IMR-90 (cell line): Measurements from ENCODE around the gene TTC21B. TPM values are rescaled to one million over a fixed set of nuclear protein-coding genes. Genes with fewer than 3 reads are reported as not detected.

Source experiments
- ATAC-seq: fragments of 200-7000 bp; cut with Tn5 transposase; 2 replicates; pipeline ENCODE4 v1.9.1; 2020; ENCODE audit warnings: low read depth, mild to moderate bottlenecking, moderate library complexity
- BruUV-seq: library from RNA; stranded (reverse); fragments of 400-500 nt; replicated peaks from 2 replicates; lab custom pipeline; 2021; lab: Mats Ljungman, UMichigan
- CTCF ChIA-PET: fragments of 300-600 bp; formaldehyde crosslinking; extraction: SDS; loops from one replicate; lab custom pipeline; 2021; ENCODE audit warnings: antibody characterized with exemption; lab: Yijun Ruan, JAX
- POLR2A ChIA-PET: fragments of 300-600 bp; sonication (Branson Sonifier 250); formaldehyde crosslinking; loops from one replicate; lab custom pipeline; 2022; ENCODE audit warnings: antibody characterized with exemption; ENCODE audit not compliant: unreplicated experiment; lab: Charles Lee
- DNase-seq: peaks from one replicate; pipeline ENCODE4 v3.0.0; 2013
- H2AFZ ChIP-seq: replicated peaks from 2 replicates; pipeline ENCODE3; 2013; ENCODE audit warnings: low read length, mild to moderate bottlenecking; ENCODE audit not compliant: poor library complexity
- H2AK5ac ChIP-seq: 2 replicates; pipeline ENCODE4 v1.6.1; 2013; ENCODE audit warnings: low read depth, low read length, inconsistent platforms
- H2AK9ac ChIP-seq: replicated peaks from 2 replicates; pipeline ENCODE3; 2013; ENCODE audit warnings: mild to moderate bottlenecking, low read depth, low read length, moderate library complexity; ENCODE audit not compliant: poor library complexity
- H2BK120ac ChIP-seq: 2 replicates; pipeline ENCODE4 v1.6.1; 2013; ENCODE audit warnings: low read depth, low read length, inconsistent platforms
- H2BK15ac ChIP-seq: 3 replicates; pipeline ENCODE4 v1.6.1; 2013; ENCODE audit warnings: low read depth, low read length, inconsistent platforms
- H2BK20ac ChIP-seq: 2 replicates; pipeline ENCODE4 v1.6.1; 2013; ENCODE audit warnings: low read depth, mild to moderate bottlenecking, inconsistent platforms, low read length, moderate library complexity
- H2BK5ac ChIP-seq: 2 replicates; pipeline ENCODE4 v1.6.1; 2013; ENCODE audit warnings: mild to moderate bottlenecking, low read depth, low read length, inconsistent platforms; ENCODE audit not compliant: poor library complexity, severe bottlenecking
- H3K14ac ChIP-seq: replicated peaks from 2 replicates; pipeline ENCODE4 v1.6.1; 2013; ENCODE audit warnings: low read depth, low read length, inconsistent platforms
- H3K18ac ChIP-seq: 2 replicates; pipeline ENCODE4 v1.6.1; 2013; ENCODE audit warnings: low read depth, low read length, control low read depth
- H3K23ac ChIP-seq: 2 replicates; pipeline ENCODE4 v1.6.1; 2013; ENCODE audit warnings: low read depth, low read length, inconsistent platforms
- H3K27ac ChIP-seq: 2 replicates; pipeline ENCODE4 v1.5.1; 2013; ENCODE audit warnings: mild to moderate bottlenecking, control low read depth, low read length; ENCODE audit not compliant: insufficient read depth
- H3K27me3 ChIP-seq: 2 replicates; pipeline ENCODE4 v1.6.1; 2013; ENCODE audit warnings: low read length; ENCODE audit not compliant: control insufficient read depth, insufficient read depth
- H3K36me3 ChIP-seq: 2 replicates; pipeline ENCODE4 v1.6.1; 2013; ENCODE audit warnings: low read length, mixed read lengths; ENCODE audit not compliant: control insufficient read depth, insufficient read depth
- H3K4ac ChIP-seq: 2 replicates; pipeline ENCODE4 v1.6.1; 2013; ENCODE audit warnings: low read depth, low read length, inconsistent platforms
- H3K4me1 ChIP-seq: 2 replicates; pipeline ENCODE4 v1.6.1; 2013; ENCODE audit warnings: low read length, mixed read lengths; ENCODE audit not compliant: control insufficient read depth, insufficient read depth
- H3K4me2 ChIP-seq: 2 replicates; pipeline ENCODE4 v1.6.1; 2013; ENCODE audit warnings: low read depth, mild to moderate bottlenecking, control low read depth, low read length, moderate library complexity
- H3K4me3 ChIP-seq: 2 replicates; pipeline ENCODE4 v1.5.1; 2013; ENCODE audit warnings: low read depth, mild to moderate bottlenecking, control low read depth, low read length, moderate library complexity; ENCODE audit not compliant: insufficient read depth
- H3K56ac ChIP-seq: 2 replicates; pipeline ENCODE4 v1.6.1; 2013; ENCODE audit warnings: low read length, inconsistent platforms; ENCODE audit not compliant: insufficient read depth; ENCODE audit errors: extremely low read depth
- H3K79me1 ChIP-seq, 2 experiments: 2 replicates each; pipeline ENCODE4 v1.6.1; 2013; ENCODE audit warnings: low read length in 2 of 2, inconsistent platforms in 1 of 2, low read depth in 1 of 2
- H3K9ac ChIP-seq: 2 replicates; pipeline ENCODE4 v1.6.1; 2013; ENCODE audit warnings: low read depth, low read length, control low read depth
- H3K9me1 ChIP-seq: 2 replicates; pipeline ENCODE4 v1.6.1; 2013; ENCODE audit warnings: low read length, inconsistent platforms; ENCODE audit not compliant: insufficient read depth
- H3K9me3 ChIP-seq: 2 replicates; pipeline ENCODE4 v1.6.1; 2013; ENCODE audit warnings: low read length; ENCODE audit not compliant: control insufficient read depth, insufficient read depth
- H4K20me1 ChIP-seq: 2 replicates; pipeline ENCODE4 v1.6.1; 2013; ENCODE audit warnings: low read length, inconsistent platforms; ENCODE audit not compliant: insufficient read depth
- H4K5ac ChIP-seq: 2 replicates; pipeline ENCODE4 v1.6.1; 2013; ENCODE audit warnings: mild to moderate bottlenecking, low read depth, low read length, control low read depth
- H4K8ac ChIP-seq, 2 experiments: 2 replicates each; pipeline ENCODE4 v1.6.1; 2013; ENCODE audit warnings: low read depth in 2 of 2, low read length in 2 of 2, control low read depth in 1 of 2, inconsistent platforms in 1 of 2
- H4K91ac ChIP-seq: 2 replicates; pipeline ENCODE4 v1.6.1; 2013; ENCODE audit warnings: low read depth, low read length, inconsistent platforms; ENCODE audit not compliant: insufficient read depth
- FOS ChIP-seq: fragments of 150-350 bp; IDR thresholded peaks from 2 replicates; pipeline ENCODE4 v1.6.1; 2016; ENCODE audit warnings: low read depth, low read length
- MAZ ChIP-seq: IDR thresholded peaks from 2 replicates; pipeline ENCODE4 v1.6.1; 2012; ENCODE audit warnings: low read depth, mild to moderate bottlenecking, low read length, improper control_type of control experiment, moderate library complexity, borderline replicate concordance
- RCOR1 ChIP-seq: IDR thresholded peaks from 2 replicates; pipeline ENCODE4 v1.6.1; 2012; ENCODE audit warnings: mild to moderate bottlenecking, low read length, improper control_type of control experiment; ENCODE audit not compliant: insufficient replicate concordance
- WGBS, 2 experiments: methylation state at CpG; one replicate each; pipeline versions ENCODE4 v1.1.5 to v1.1.7; 2013; ENCODE audit warnings: missing lambda C conversion rate in 2 of 2; ENCODE audit not compliant: insufficient read length in 1 of 2; ENCODE audit errors: extremely low coverage in 2 of 2; 5-methylcytosine and 5-hydroxymethylcytosine counted together
- dilution Hi-C: fragments of 300-500 bp; cut with HindIII; formaldehyde crosslinking; loops from one replicate; pipeline ENCODE4 v1.14.3; 2018; ENCODE audit warnings: low sequenced_read_pairs; ENCODE audit not compliant: unreplicated experiment
- in situ Hi-C: fragments of 300-500 bp; cut with MboI; formaldehyde crosslinking; loops from 3 replicates; pipeline ENCODE4 v1.14.3; 2019; ENCODE audit warnings: low sequenced_read_pairs, inconsistent platforms, mixed read lengths
- intact Hi-C: fragments of 100-400 bp; cut with micrococcal nuclease; formaldehyde crosslinking; loops from 2 replicates; pipeline ENCODE4 v1.10.0; 2022
- polyA plus RNA-seq, 3 experiments: library from polyadenylated mRNA; depleted of rRNA; stranded (reverse); fragments of >200 nt; gene quantifications; 2 replicates each; pipeline ENCODE4 v1.2.3, GENCODE V29; 2012; ENCODE audit warnings: low replicate concordance in 1 of 3
- total RNA-seq: library from RNA; depleted of rRNA; stranded (reverse); fragments of >200 nt; gene quantifications from 2 replicates; pipeline ENCODE4 v1.2.3, GENCODE V29; 2012

TTC21B gene
- total and polyA plus RNA-seq, 2 of the 4 experiments (the other 2 are of a cell fraction), result 8.0 to 17.2 TPM

DNA sequence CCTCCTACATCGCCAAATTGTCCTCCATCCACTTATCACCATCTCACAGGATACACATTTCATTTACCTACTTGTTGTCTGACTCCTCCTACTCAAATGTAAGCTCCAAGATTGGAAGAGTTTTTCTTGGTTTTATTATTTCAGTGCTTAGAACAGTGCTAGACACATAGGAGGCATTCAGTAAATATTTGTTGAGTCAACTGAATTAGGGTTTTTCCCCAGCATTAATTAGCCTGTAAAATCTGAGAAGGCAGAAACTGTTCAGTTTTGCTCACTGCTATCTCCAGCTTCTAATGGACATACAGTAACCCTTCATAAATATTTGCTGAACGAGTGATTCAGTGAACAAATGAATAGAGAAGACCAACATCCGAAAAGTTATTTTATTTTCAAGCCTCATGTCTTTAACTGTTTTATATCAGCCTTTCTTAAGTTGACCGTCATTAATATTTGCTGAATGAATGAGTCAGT, 800 bp downstream of the TTC21B start:
- no peak overlapping the region for H2AK9ac ChIP-seq
- H2BK5ac ChIP-seq, result peak overlapping the region; percentile 14
- H3K56ac ChIP-seq, result peak overlapping the region; percentile 62; the same call in 1 of the 2 replicates
- H2AFZ ChIP-seq, result no peak overlapping the region
- dilution Hi-C loops, result no loop called here
- H3K14ac ChIP-seq, result no peak overlapping the region
- no peak overlapping the region for H2BK20ac ChIP-seq
- WGBS, 2 experiments, result no CpG with 5 or more reads among the region's 4 CpGs
- H3K79me1 ChIP-seq, result peaks cover 18 to 28% of the 10 kb centered on the region in 2 experiments
- ChIA-PET POLR2A (no interaction called here), CTCF (interaction anchor here (0.6 kb wide), 1 partner anchor 614 kb away, joined by 3 read pairs; no protein-coding TSS in a partner anchor)
- no peak overlapping the region for H2BK120ac ChIP-seq
- H4K20me1 ChIP-seq, result peaks cover 3% of the 10 kb centered on the region
- no peaks in the 10 kb centered on the region for H3K4me1 ChIP-seq
- H3K9ac ChIP-seq, result peak overlapping the region; percentile 84
- peaks cover 1% of the 10 kb centered on the region; the same call in 1 of the 2 replicates for H3K36me3 ChIP-seq
- peaks cover 5% of the 10 kb centered on the region for H3K9me1 ChIP-seq
- H3K27me3 ChIP-seq, result no peaks in the 10 kb centered on the region
- H3K27ac ChIP-seq, result peak overlapping the region; percentile 45; the same call in 1 of the 2 replicates
- BruUV-seq, result no TSS peak
- no peak overlapping the region for H2AK5ac ChIP-seq
- H3K18ac ChIP-seq, result no peak overlapping the region
- no peak overlapping the region for H2BK15ac ChIP-seq
- ATAC-seq, result no peak
- no peak overlapping the region for H3K4ac ChIP-seq
- no peaks in the 10 kb centered on the region for H3K9me3 ChIP-seq
- in situ Hi-C loops, result loop anchor here (25.0 kb wide), 1 partner anchor 460 kb away; no protein-coding TSS in a partner anchor
- no peak overlapping the region for H4K5ac ChIP-seq
- peak overlapping the region; percentile 64 for H3K4me3 ChIP-seq
- peak overlapping the region; percentile 87 for H3K4me2 ChIP-seq
- intact Hi-C loops, result loop anchor here (5.0 kb wide), 1 partner anchor 470 kb away; no protein-coding TSS in a partner anchor
- TF ChIP-seq RCOR1 (no peak), FOS (no peak), MAZ (no peak)
- peak; percentile 3 for DNase-seq
- no peak overlapping the region for H4K91ac ChIP-seq
- 0 out of 2 replicates have a peak overlapping the region, but pooled peaks have one; percentile 31 for H3K23ac ChIP-seq
- H4K8ac ChIP-seq, result no peak overlapping the region
